ENCODE data around the gene SLC10A1.
"Not testable (repeated sequence)": the region's sequence is repeated elsewhere in the genome, so short reads cannot be mapped to it uniquely, and the experiment has no call there.

SLC10A1 gene

DNA sequence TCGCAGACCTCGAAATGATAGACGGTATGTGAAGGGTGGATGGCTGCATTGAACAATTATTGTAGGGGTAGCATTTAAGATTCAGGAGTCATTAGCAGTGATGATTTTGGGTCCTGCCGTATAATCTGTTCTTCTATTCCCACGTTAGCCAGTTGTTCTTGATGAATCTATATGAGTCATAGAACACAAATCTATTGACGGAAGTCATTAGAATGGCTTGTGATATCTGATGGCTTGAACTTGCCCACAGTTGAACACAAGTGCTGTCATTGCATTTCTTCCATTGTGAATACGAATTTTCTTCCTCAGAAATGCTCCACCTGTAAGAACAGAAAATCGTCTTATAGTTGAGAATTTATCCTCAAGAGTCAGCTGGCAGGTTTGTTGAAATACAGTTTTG is 28.2 kb downstream of the SLC10A1 start:
- peak; percentile 18 for DNase-seq

DNA sequence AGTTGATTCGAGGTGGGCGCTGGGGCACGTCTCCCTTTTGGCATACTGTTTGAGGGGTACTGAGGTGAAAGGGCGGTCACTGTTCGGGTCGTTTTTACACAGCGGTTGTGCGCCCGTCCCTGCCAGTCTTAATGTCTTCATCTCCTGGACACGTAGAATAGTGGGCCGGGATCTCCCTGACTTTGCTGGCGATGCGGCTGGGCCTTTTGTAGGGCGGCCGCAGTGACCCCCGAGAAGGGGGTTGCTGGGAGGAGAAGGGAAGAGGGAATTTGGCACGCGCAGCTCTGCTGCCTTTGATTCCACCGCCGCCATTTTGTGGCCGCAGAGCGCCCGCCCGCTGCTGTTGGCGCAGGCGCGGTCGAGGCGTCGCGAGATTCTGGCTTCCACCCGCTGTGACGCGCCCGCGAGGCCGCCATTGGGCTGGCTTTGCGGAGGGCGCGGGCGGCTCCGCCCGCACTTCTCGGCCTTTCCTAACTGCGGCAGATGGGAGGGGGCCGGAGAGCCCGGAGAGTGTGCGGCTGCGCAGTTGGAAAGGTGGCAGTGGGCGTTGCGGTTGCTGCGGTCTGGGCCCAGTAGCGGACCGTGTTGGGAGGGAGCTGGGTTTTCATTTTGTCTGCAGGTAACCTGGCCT is 29.6 kb downstream of the SLC10A1 start:
- peak; percentile 90 for DNase-seq

DNA sequence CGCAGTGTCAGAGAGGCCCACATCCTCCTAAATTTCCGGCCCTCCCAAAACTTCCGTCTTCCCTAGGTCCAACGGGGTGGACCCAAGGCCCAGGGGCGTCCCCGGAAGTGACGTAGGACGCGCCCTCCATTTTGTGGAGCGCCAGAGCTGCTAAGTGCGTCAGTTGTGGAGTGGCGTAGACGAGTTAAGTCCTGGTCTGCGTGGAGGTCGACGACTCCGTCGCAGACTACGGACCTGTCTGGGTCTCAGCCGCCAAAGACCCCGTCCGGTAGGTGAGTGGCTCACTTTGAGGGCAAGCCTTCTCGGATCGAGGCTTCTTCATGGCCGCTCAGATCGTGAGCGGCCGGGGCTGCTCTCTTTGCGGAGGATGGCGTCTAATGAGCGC is 30.1 kb downstream of the SLC10A1 start, which contains the start of gene SRSF5:
TSS of gene SRSF5 (plus strand) at position 159 of the 385 bp plus-strand sequence. CDS start 1,015 bp downstream, outside the sequence.
- peak; percentile 93 for DNase-seq

DNA sequence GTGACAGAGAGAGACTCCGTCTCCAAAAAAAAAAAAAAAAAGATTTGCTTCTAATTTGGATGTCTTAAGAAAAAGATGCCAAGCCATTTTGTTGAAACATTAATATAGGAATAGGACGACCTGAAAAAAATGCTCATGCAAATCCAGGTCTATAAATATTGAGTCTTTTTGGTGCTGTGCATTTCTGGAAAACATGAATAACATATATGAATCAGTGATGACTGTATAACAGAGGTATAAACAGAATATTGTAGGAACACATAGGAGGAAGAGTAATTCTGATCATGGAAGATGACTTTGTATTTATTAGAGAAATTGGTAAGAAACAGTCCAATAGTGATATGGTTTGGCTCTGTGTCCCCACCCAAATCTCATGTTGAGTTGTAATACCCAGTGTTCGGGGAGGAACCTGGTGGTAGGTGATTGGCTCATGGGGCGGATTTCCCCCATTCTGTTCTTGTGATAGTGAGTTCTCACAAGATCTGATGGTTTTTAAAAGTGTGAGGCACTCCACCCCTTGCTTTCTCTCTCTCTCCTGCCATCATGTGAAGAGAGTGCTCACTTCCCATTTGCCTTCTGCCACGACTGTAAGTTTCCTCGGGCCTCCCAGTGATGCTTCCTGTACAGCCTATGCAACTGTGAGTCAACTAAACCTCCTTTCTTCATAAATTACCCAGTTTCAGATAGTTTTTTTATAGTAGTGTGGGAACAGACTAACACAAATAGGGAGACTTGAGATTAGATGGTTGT is 33.1 kb downstream of the SLC10A1 start:
- peak; percentile 19 for DNase-seq

DNA sequence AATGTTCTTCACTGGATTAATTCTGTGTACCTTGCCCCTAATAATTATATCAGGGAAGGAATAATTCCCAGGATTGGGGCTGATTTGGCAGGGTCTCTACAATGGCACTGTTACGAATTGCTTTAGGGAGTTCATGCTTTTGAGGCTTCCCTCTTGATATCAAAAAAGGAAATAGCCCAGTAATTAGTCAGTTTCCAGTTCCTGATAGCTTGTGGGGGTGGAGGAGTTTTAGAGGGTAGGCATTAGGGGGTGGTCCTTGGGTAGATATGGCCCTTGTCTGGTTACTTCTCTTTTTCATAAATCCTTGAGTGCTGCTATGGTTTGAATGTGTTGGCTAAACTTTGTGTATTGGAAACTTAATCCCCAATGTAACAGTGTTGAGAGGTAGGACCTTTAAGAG is 36.2 kb downstream of the SLC10A1 start:
- no peak for DNase-seq

DNA sequence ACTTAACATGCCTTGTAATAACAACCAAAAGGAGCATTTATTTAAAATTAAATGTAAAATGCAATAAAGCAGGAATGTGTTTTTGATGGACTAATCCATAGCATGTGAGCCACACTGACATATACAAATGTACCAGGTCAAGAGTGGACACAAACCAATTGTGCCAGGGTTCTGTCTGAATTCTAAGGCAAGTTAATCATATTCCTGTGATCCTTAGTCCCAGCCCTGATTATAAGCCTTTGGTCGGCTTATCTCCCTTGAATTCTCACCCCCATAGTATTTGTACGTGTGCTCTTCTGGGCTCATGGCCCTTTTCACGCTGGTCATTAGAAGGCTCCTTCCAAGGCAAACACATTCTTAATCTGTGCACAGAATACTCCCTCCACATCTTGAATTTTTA is 40.7 kb downstream of the SLC10A1 start:
- DNase-seq: no peak

DNA sequence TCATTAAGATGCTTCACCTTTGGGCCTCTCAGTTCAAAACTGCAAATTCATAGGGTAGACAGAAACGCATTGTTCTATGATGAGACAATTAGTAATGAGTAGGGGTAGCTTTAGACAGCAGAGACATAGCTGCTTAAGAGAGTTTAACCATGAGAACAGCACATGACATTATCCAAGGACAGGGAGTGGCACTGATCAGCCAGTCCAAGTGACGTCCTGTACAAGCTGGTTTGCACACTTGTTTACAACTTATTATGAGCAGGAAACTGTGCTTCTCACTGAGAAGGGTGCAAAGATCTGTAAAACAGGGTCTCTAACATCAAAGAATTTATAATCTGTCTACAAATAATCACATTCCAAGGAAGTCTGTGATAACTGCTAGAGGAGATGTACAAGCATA is 41.3 kb downstream of the SLC10A1 start:
- DNase-seq: no peak

DNA sequence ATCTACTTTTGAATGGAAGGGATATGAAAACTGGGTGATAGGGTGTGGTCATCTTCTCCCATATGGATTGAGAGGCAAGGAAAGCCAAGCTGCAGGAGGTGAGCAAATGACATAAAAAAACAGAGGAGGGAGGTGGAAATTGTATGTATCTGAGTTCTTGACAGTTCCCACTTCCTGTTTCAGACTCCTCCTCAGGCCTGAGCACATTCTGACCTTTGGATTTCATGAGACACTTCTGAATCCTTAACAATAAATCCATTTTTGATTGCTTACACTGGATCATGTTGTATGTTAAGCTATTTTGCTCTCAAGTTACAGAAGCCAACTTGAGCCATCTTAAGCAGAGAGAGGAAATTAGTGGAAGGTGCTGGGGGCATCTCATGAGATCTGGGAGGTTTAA is 41.7 kb downstream of the SLC10A1 start:
- DNase-seq: no peak

DNA sequence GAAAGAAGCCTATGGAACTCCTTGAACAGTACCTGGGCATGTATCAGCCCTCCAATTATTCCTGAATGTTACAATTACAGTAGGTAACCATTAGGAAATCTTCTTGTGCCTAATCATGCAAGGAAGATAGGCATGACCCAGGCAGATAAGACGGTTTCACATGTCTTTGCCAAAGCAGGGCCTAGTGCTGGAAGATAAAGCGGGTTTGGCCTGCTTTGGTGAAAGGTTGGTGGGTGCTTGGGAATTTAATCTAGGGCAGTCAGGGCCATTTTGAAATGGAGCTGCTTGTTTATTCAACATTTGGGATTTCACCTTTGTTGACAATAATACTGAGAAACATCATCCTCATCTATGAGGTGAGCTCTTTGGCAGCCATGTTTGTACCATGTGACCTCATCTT is 42.6 kb downstream of the SLC10A1 start:
- no peak for DNase-seq

DNA sequence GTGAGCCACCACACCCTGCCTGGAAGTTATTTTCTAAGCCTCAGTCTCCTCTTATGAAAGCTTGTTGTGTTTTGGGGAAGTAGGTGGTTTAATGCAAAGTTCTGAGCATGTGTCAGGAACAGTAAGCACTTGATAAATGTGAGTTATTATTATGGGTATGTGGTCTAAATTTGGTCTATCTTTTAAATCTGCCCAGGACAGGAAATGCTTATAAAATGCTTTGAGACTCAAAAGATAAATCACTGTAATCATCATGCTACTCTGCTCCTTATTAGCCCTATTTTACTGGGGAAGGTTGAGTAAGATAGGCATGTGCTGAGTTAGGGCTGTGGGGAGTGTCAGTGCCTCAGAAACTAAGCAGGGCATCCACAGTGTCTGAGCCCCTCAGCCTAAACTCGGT is 43.2 kb downstream of the SLC10A1 start:
- DNase-seq: no peak

DNA sequence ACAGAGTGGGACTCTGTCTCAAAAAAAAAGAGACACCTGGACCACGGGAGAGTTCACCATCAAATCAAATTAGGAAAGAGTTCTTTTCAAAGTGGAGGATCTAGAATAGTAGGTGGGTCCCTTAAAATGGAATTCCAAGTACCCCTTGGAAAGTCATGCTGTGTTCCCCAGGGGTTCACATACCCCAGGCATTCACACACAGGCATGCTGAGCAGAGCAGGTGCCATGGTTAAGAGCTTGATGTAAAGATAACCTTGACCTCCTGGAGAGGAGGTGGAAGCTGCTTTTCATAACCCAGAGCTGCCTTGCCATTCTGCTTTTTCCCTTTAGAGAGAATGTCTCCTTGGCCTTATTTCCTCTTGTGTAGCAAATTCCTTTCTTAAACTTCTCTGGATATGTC is 44.3 kb downstream of the SLC10A1 start:
- no peak for DNase-seq

DNA sequence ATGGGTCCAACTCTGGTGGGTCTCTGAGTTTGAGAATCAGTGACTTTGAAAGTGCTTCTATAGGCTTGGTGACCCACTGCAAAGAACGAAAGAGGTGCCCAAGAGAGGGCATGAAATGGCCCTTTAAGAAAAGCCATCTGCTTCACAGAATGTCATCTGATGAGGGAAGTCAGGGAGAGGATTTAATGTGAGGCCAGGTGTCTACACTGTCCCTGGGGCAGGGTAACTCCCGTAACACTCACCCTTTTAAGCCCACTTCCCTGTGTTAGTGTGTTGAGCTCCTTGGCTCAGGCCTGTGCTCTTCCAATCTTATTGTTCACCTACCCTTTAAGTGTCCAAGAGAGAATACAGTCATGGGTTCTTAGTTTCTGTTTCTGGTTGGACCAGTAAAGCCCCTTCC is 46.5 kb downstream of the SLC10A1 start:
- DNase-seq: no peak

DNA sequence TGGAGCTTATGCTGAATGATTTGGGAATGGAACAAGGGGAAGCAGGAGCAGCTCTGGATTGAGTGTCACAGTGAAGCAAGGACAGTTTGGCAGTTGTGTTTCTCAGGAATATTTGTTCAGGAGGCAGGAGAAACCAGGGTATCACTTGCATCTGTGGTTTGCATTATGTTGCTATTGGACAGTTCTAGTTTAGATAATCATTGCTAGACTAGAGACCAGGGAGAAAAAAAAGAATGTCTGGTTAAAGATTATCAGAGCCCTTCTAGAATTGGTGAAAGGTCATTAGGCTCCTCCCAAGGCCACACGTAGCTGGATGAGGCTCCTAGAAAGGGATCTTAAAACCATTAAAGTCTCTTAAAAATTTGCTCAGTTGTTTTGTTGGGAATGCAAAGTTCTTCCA is 47.1 kb downstream of the SLC10A1 start:
- DNase-seq: no peak

DNA sequence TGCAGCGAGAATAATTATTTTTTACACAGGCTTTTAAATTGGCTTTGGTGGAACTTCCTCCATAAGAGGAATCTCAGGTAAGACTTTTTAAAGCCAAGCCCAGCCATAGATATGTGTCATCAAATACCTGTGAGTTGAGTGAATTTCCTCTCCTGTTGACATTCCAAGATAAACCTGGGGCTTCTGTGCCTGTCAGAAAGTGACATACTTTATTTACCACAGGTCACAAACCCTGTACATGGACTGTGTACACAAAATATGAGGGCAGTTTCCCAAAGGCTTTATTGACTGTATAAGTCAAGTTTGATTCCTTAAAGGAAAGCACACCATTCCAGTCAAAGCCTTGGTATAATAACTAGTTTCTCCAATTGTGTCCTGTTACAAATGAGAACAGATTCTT is 56.0 kb downstream of the SLC10A1 start:
- DNase-seq: no peak

DNA sequence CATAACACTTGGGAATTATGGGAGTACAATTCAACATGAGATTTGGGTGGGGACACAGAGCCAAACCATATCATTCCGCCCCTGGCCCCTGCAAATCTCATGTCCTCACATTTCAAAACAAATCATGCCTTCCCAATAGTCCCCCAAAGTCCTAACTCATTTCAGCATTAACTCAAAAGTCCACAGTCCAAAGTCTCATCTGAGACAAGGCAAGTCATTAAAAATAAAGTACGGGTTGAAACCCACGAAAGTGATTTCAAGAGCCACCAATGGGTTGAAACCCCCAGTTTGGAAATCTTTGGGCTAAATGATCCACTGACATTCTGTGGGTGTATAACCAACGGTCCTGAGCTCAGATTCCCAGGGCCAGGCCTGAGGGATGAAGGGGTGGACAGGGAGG is 60.6 kb downstream of the SLC10A1 start:
- not testable (repeated sequence) for DNase-seq

DNA sequence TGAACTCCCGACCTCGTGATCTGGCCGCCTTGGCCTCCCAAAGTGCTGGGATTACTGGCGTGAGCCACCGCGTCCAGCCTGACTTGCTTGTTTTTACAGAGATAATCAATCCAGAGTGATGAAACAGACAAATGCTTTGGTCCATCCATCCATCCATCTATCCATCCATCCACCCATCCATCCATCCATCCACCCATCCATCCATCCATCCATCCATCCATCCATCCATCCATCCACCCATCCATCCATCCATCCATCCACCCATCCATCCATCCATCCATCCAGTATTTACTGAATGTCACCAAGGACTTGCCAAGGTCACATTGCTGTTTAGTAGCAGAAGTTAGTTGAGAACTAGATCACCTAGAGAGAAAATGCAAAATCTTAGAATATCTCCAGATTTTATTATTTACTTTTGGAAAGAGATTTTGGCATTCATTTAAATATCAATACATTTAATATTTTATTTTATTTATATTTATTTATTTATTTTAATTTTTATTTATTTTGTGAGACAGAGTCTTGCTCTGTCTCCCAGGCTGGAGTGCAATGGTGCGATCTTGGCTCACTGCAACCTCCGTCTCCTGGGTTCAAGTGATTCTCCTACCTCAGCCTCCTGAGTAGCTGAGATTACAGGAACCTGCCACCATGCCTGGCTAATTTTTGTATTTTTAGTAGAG is 65.0 kb downstream of the SLC10A1 start:
- DNase-seq: not testable (repeated sequence)

DNA sequence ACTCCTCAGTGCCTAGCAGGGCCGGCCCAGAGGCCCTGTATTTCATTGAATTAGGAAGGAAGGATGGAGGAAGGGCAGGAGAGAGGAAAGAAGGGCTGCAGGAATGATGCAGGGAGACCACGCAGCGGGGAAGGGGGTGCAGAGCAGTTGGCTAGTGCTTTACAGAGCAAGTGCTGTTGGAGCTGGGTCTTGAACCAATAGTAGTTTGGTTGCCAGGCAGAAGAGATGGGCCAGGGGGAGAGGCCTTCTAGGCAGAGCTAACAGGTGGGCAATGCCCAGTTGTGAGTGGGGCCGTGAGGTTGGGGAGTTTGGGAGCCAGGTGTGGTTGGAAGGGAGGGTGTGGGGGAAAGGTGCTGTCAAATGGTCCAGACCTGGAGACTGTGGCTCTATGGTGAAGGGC is 69.2 kb downstream of the SLC10A1 start:
- DNase-seq: no peak

DNA sequence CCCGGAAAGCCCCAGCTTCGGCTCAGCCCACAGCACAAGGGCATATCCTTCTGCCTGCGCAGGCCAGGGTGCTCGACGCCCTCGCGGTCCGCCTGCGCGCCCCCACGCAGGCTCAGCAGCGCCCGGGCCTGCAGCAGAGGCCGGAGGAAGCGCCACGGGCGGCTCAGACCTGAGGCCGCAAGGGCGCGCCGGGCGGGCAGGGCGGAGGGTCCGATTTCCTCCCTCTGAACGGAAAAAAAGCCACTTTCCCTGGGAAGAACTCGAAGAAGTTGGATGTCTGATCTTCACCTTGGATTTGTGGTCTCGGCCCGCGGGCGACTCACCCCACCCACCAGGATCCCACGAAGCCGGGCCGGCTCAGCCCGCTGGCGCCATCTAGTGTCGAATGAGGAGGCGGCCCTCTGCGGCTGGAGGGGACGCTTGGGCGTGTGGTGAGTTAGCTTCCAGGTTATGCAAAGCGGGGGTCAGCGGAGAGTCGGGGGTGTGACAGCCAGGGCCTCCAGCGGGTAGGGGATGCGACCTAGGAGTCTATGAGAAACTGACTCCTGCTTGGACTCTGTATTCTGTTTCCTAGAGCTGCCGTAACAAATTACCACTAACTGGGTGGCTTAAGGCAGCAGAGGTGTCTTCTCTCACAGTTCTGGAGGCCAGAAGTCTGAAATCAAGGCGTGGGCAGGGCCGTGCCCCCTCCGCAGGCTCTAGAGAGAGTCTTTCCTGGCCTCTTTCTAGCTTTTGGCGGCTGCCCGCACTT is 70.1 kb downstream of the SLC10A1 start:
- peak; percentile 80 for DNase-seq

Data from CD4-positive, alpha-beta T cell treated with Interleukin-4 for 4 hours (primary cell).